Ishikawa (cell line): Measurements from ENCODE around the gene HOPX.

Source experiments
- CEBPB ChIP-seq: IDR thresholded peaks from 2 replicates; pipeline ENCODE4 v1.6.1; 2012
- CREB1 ChIP-seq: IDR thresholded peaks from 2 replicates; pipeline ENCODE4 v1.6.1; 2012; ENCODE audit warnings: low read depth
- EGR1 ChIP-seq: IDR thresholded peaks from 2 replicates; pipeline ENCODE4 v1.6.1; 2012
- EP300 ChIP-seq: IDR thresholded peaks from 2 replicates; pipeline ENCODE4 v1.6.1; 2012; ENCODE audit warnings: borderline replicate concordance
- FOXM1 ChIP-seq: IDR thresholded peaks from 2 replicates; pipeline ENCODE4 v1.6.1; 2012; ENCODE audit warnings: low read depth, borderline replicate concordance
- NFIC ChIP-seq: IDR thresholded peaks from 2 replicates; pipeline ENCODE4 v1.6.1; 2012
- RAD21 ChIP-seq: IDR thresholded peaks from 2 replicates; pipeline ENCODE4 v1.6.1; 2012; ENCODE audit warnings: low read depth
- REST ChIP-seq: IDR thresholded peaks from 2 replicates; pipeline ENCODE4 v1.6.1; 2012; ENCODE audit warnings: low read depth, mild to moderate bottlenecking
- TAF1 ChIP-seq: IDR thresholded peaks from 2 replicates; pipeline ENCODE4 v1.6.1; 2012; ENCODE audit warnings: low read depth, mild to moderate bottlenecking
- TCF12 ChIP-seq: IDR thresholded peaks from 2 replicates; pipeline ENCODE4 v1.6.1; 2012; ENCODE audit warnings: low read depth
- TEAD4 ChIP-seq: IDR thresholded peaks from 2 replicates; pipeline ENCODE4 v1.6.1; 2012
- USF1 ChIP-seq: IDR thresholded peaks from 2 replicates; pipeline ENCODE4 v1.6.1; 2012
- YY1 ChIP-seq: IDR thresholded peaks from 2 replicates; pipeline ENCODE4 v1.6.1; 2012; ENCODE audit warnings: low read depth
- ZBTB7A ChIP-seq: IDR thresholded peaks from 2 replicates; pipeline ENCODE4 v1.6.1; 2012; ENCODE audit warnings: low read depth
- TF ChIP-seq, protein P1 (sequence below): IDR thresholded peaks from 2 replicates; pipeline ENCODE4 v1.6.1; 2012

The HOPX gene

GRCh38 chr4:56619816-56620215 lies 61.3 kb downstream of the HOPX start:
- TF ChIP-seq USF1 (no peak), EGR1 (no peak), ZBTB7A (no peak), NFIC (no peak), YY1 (no peak), TEAD4 (no peak)

DNA sequence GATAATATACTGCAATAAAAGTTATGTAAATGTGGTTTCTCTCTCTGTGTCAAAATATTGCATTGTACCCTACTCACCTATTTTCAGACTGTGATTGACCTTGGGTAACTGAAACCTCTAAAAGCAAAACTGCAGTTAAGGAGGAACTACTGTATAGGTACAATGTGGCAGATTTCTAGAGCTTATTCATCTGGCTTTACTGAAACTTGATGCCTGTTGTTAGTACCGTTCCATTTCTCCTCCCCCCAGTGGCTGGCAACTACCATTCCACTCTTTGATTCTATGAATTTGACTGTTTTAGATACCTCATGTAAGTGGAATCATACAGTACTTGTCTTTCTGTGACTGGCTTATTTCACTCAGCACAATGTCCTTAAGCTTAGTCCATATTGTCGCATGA lies 61.9 kb downstream of the HOPX start:
- TF ChIP-seq RAD21 = no peak
- TF ChIP-seq CREB1 = no peak
- TF ChIP-seq NFIC = no peak
- TF ChIP-seq YY1 = no peak
- TF ChIP-seq TAF1 = no peak
- TF ChIP-seq USF1 = no peak
- TF ChIP-seq CEBPB = no peak
- no peak for TF ChIP-seq EGR1
- no peak for TF ChIP-seq FOXM1
- TF ChIP-seq, protein P1, sequence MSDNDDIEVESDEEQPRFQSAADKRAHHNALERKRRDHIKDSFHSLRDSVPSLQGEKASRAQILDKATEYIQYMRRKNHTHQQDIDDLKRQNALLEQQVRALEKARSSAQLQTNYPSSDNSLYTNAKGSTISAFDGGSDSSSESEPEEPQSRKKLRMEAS = no peak
- no peak for TF ChIP-seq ZBTB7A
- no peak for TF ChIP-seq TEAD4
- TF ChIP-seq TCF12 = no peak
- TF ChIP-seq REST = no peak
- no peak for TF ChIP-seq EP300

DNA sequence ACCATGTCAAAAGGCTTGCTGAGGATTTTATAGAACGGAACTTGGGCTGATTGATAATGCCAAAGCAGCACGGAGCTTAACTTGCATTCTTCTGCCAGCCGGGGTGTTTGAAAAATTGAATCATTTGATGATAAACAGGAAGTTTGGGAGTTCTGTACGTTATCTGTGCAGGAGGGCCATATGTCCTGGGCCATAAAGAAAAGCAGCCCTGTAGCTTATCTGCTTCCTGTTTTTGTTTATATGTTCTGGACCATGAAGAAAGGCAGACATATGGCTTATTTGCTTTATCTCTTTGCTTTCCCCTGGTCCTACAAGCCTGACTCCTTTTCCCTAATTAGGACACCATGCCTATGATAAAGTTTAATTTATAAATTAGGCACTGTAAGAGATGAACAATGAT lies 62.4 kb downstream of the HOPX start:
- TF ChIP-seq, protein P1 = no peak
- TF ChIP-seq CREB1 (no peak), FOXM1 (no peak), ZBTB7A (no peak), TEAD4 (no peak), CEBPB (no peak), TCF12 (no peak)

GRCh38 chr4:56613101-56613862 lies 67.8 kb downstream of the HOPX start:
- TF ChIP-seq REST (no peak), NFIC (no peak), CEBPB (no peak), FOXM1 (no peak), YY1 (no peak), TAF1 (no peak), USF1 (no peak)

DNA sequence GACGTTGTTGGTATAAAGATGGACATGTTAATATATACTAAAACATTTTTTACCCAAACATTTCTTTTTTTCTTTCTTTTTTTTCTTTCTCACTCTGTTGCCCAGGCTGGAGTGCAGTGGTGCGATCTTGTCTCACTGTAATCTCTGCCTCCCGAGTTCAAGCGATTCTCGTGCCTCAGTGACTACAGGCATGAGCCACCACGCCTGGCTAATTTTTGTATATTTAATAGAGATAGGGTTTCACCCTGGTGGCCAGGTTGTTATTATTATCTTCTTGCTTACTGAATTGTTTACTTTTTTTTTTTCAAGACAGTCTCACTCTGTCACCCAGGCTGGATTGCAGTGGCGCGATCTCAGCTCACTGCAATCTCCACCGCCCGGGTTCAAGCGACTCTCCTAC lies 68.8 kb downstream of the HOPX start:
- TF ChIP-seq FOXM1 = no peak
- no peak for TF ChIP-seq TCF12
- no peak for TF ChIP-seq ZBTB7A
- TF ChIP-seq RAD21 = no peak
- TF ChIP-seq CREB1 = no peak
- no peak for TF ChIP-seq EP300
- TF ChIP-seq TEAD4 = no peak
- TF ChIP-seq, protein P1 = no peak
- no peak for TF ChIP-seq CEBPB
- no peak for TF ChIP-seq USF1
- TF ChIP-seq TAF1 = no peak
- TF ChIP-seq YY1 = no peak
- no peak for TF ChIP-seq NFIC
- no peak for TF ChIP-seq EGR1
- TF ChIP-seq REST = no peak
